GM23338 (cell line): ENCODE results near the gene GRIPAP1. TPM values are rescaled to one million over a fixed set of nuclear protein-coding genes. Genes with fewer than 3 reads are reported as not detected.

Source experiments
- ATAC-seq: fragments of 200-7000 bp; cut with Tn5 transposase; 3 replicates; pipeline ENCODE4 v1.9.1; 2020
- DNase-seq: peaks from one replicate; pipeline ENCODE4 v3.0.0-alpha.2; 2015; ENCODE audit warnings: low spot score
- H2AFZ ChIP-seq: fragments of 200-600 bp; sonication (generic); 2 replicates; pipeline ENCODE4 v1.8.0; 2016; ENCODE audit warnings: antibody characterized with exemption, mild to moderate bottlenecking, moderate library complexity
- H3F3A ChIP-seq: fragments of 200-600 bp; sonication (generic); replicated peaks from 2 replicates; pipeline ENCODE4 v1.8.0; 2017; ENCODE audit warnings: antibody characterized with exemption, mixed run types, low read depth
- H3K27ac ChIP-seq: fragments of 200-600 bp; sonication (generic); 2 replicates; pipeline ENCODE4 v1.6.1; 2016; ENCODE audit warnings: low read depth
- H3K27me3 ChIP-seq: fragments of 200-600 bp; sonication (generic); 2 replicates; pipeline ENCODE4 v1.8.0; 2016; ENCODE audit warnings: mild to moderate bottlenecking, mixed run types, moderate library complexity; ENCODE audit not compliant: insufficient read depth
- H3K36me3 ChIP-seq: fragments of 200-600 bp; sonication (generic); 2 replicates; pipeline ENCODE4 v1.8.0; 2016; ENCODE audit warnings: mild to moderate bottlenecking; ENCODE audit not compliant: insufficient read depth
- H3K4me1 ChIP-seq: fragments of 200-600 bp; sonication (generic); 2 replicates; pipeline ENCODE4 v1.8.0; 2016; ENCODE audit warnings: mild to moderate bottlenecking, moderate library complexity; ENCODE audit not compliant: insufficient read depth
- H3K4me2 ChIP-seq: fragments of 200-600 bp; sonication (generic); 2 replicates; pipeline ENCODE4 v1.7.1; 2017; ENCODE audit warnings: mixed run types
- H3K4me3 ChIP-seq: fragments of 200-600 bp; sonication (generic); 2 replicates; pipeline ENCODE4 v1.6.1; 2016; ENCODE audit warnings: mixed run types
- H3K79me2 ChIP-seq: fragments of 200-600 bp; sonication (generic); replicated peaks from 2 replicates; pipeline ENCODE4 v1.8.0; 2017; ENCODE audit warnings: mild to moderate bottlenecking; ENCODE audit not compliant: insufficient read depth
- H3K9me2 ChIP-seq: fragments of 200-600 bp; sonication (generic); 2 replicates; pipeline ENCODE4 v1.8.0; 2017; ENCODE audit not compliant: insufficient read depth
- H4K20me1 ChIP-seq: fragments of 200-600 bp; sonication (generic); replicated peaks from 2 replicates; pipeline ENCODE4 v1.8.0; 2017; ENCODE audit warnings: mild to moderate bottlenecking; ENCODE audit not compliant: insufficient read depth
- H3K27ac Mint-ChIP-seq: 2 replicates; pipeline ENCODE4 v1.8.0; 2020; ENCODE audit warnings: inconsistent platforms, mild to moderate bottlenecking, moderate library complexity, mixed read lengths
- H3K27me3 Mint-ChIP-seq: 3 replicates; pipeline ENCODE4 v1.8.0; 2022; ENCODE audit warnings: low read depth, mild to moderate bottlenecking, moderate library complexity, mixed read lengths, inconsistent platforms; ENCODE audit not compliant: insufficient read depth, poor library complexity
- H3K36me3 Mint-ChIP-seq: 3 replicates; pipeline ENCODE4 v1.8.0; 2021; ENCODE audit warnings: low read depth, mild to moderate bottlenecking, inconsistent platforms, moderate library complexity, mixed read lengths
- H3K4me1 Mint-ChIP-seq: 3 replicates; pipeline ENCODE4 v1.8.0; 2020; ENCODE audit warnings: mild to moderate bottlenecking, inconsistent platforms, mixed read lengths
- H3K4me3 Mint-ChIP-seq: 3 replicates; pipeline ENCODE4 v1.8.0; 2021; ENCODE audit warnings: moderate library complexity, mild to moderate bottlenecking, inconsistent platforms, mixed read lengths
- H3K9me3 Mint-ChIP-seq: 3 replicates; pipeline ENCODE4 v1.8.0; 2020; ENCODE audit warnings: moderate library complexity, mild to moderate bottlenecking, inconsistent platforms, mixed read lengths
- EZH2phosphoT487 ChIP-seq: fragments of 200-600 bp; sonication (generic); IDR thresholded peaks from one replicate; pipeline ENCODE4 v1.8.1; 2018; ENCODE audit warnings: antibody characterized with exemption; ENCODE audit not compliant: unreplicated experiment
- JUNB ChIP-seq: IDR thresholded peaks from one replicate; pipeline ENCODE4 v1.6.1; 2016; ENCODE audit warnings: antibody characterized with exemption; ENCODE audit not compliant: unreplicated experiment
- NANOG ChIP-seq: IDR thresholded peaks from 2 replicates; pipeline ENCODE4 v1.6.1; 2016; ENCODE audit warnings: antibody characterized with exemption, borderline replicate concordance
- REST ChIP-seq: IDR thresholded peaks from one replicate; pipeline ENCODE4 v1.6.1; 2018; ENCODE audit warnings: antibody characterized with exemption; ENCODE audit not compliant: unreplicated experiment
- STAT1 ChIP-seq: IDR thresholded peaks from one replicate; pipeline ENCODE4 v1.6.1; 2016; ENCODE audit warnings: antibody characterized with exemption; ENCODE audit not compliant: unreplicated experiment
- ZNF114 ChIP-seq: fragments of 250-450 bp; sonication (Bioruptor Pico); IDR thresholded peaks from 2 replicates; pipeline ENCODE4 v1.5.0; 2020; ENCODE audit warnings: mild to moderate bottlenecking, moderate library complexity
- ZNF331 ChIP-seq: fragments of 250-450 bp; sonication (Bioruptor Pico); IDR thresholded peaks from 2 replicates; pipeline ENCODE4 v1.5.0; 2020; ENCODE audit warnings: low read depth, mild to moderate bottlenecking, moderate library complexity
- ZNF462 ChIP-seq: fragments of 250-450 bp; sonication (Bioruptor Pico); IDR thresholded peaks from 2 replicates; pipeline ENCODE4 v1.5.0; 2020; ENCODE audit warnings: mild to moderate bottlenecking, moderate library complexity
- polyA plus RNA-seq: library from polyadenylated mRNA; unstranded; fragments of >200 nt; fragmentation: Nextera tagmentation; extraction: Ambion mirVana; gene quantifications from 2 replicates; pipeline ENCODE4 v1.2.1, GENCODE V29; 2016
- total RNA-seq: library from RNA; depleted of rRNA; stranded (reverse); fragments of >200 nt; shearing (Covaris generic); gene quantifications from 2 replicates; pipeline ENCODE4 v1.2.3, GENCODE V29; 2014

GRIPAP1 gene
- total and polyA plus RNA-seq, 2 experiments from 2014 or later: 39.1 to 62.2 TPM

GRCh38 chrX:48992341-48992740 is 9.7 kb downstream of the GRIPAP1 start:
- Mint-ChIP-seq H3K4me1 (no peaks in the 10 kb centered on the region), H3K9me3 (no peaks in the 10 kb centered on the region)

GRCh38 chrX:48989483-48989882 is 12.6 kb downstream of the GRIPAP1 start:
- no peaks in the 10 kb centered on the region for H3K9me3 Mint-ChIP-seq

More at GRCh38 chrX:48992341-48992740, 9.7 kb downstream of the GRIPAP1 start:
- H2AFZ ChIP-seq: no peak overlapping the region
- no peaks in the 10 kb centered on the region for H3K27me3 ChIP-seq
- TF ChIP-seq STAT1: no peak
- no peak for TF ChIP-seq ZNF114 (CRISPR knock-in tag)
- ATAC-seq (no peak), DNase-seq (no peak)
- peaks cover 3% of the 10 kb centered on the region; the same call in 1 of the 2 replicates for H4K20me1 ChIP-seq
- peaks cover 71% of the 10 kb centered on the region for H3K36me3 Mint-ChIP-seq
- H3K79me2 ChIP-seq: no peaks in the 10 kb centered on the region
- H3K4me3 Mint-ChIP-seq: no peak overlapping the region; the same call in 2 of the 3 replicates
- H3K9me2 ChIP-seq: no peaks in the 10 kb centered on the region
- H3K27ac ChIP-seq: no peak overlapping the region
- H3K4me1 ChIP-seq: no peaks in the 10 kb centered on the region
- H3K27me3 Mint-ChIP-seq: peaks cover 3% of the 10 kb centered on the region
- H3K27ac Mint-ChIP-seq: no peak overlapping the region
- no peak overlapping the region for H3K4me2 ChIP-seq
- no peaks in the 10 kb centered on the region; the same call in 1 of the 2 replicates for H3K36me3 ChIP-seq
- H3F3A ChIP-seq: no peaks in the 10 kb centered on the region
- no peak overlapping the region for H3K4me3 ChIP-seq

More at GRCh38 chrX:48989483-48989882, 12.6 kb downstream of the GRIPAP1 start:
- H3K27ac ChIP-seq: no peak overlapping the region
- H3K27ac Mint-ChIP-seq: no peak overlapping the region
- no peaks in the 10 kb centered on the region for H3F3A ChIP-seq
- H3K4me2 ChIP-seq: no peak overlapping the region
- H4K20me1 ChIP-seq: no peaks in the 10 kb centered on the region
- H3K36me3 ChIP-seq: no peaks in the 10 kb centered on the region; the same call in 1 of the 2 replicates
- TF ChIP-seq ZNF462 (CRISPR knock-in tag) (no peak), EZH2phosphoT487 (no peak), NANOG (no peak), ZNF331 (CRISPR knock-in tag) (no peak), STAT1 (no peak), ZNF114 (CRISPR knock-in tag) (no peak), JUNB (no peak), REST (no peak)
- no peak for DNase-seq
- no peak overlapping the region for H3K4me3 Mint-ChIP-seq
- ATAC-seq: no peak
- no peaks in the 10 kb centered on the region for H3K4me1 ChIP-seq
- H3K9me2 ChIP-seq: no peaks in the 10 kb centered on the region
- no peaks in the 10 kb centered on the region for H3K27me3 ChIP-seq
- H3K27me3 Mint-ChIP-seq: peaks cover 4% of the 10 kb centered on the region
- H3K36me3 Mint-ChIP-seq: peaks cover 58% of the 10 kb centered on the region
- no peaks in the 10 kb centered on the region for H3K4me1 Mint-ChIP-seq
- no peak overlapping the region for H2AFZ ChIP-seq
- no peaks in the 10 kb centered on the region for H3K79me2 ChIP-seq
- no peak overlapping the region for H3K4me3 ChIP-seq
